GOT3 (cell line): Measurements from ENCODE around the gene SHKBP1.
"Not testable (repeated sequence)": the region's sequence is repeated elsewhere in the genome, so short reads cannot be mapped to it uniquely, and the experiment has no call there.

ENCODE experiments used
- DNase-seq: peaks from one replicate; lab custom pipeline; 2025; ENCODE audit warnings: mixed read lengths; lab: John Stamatoyannopoulos, UW

The SHKBP1 gene

GRCh38 chr19:40556953-40557530 lies 19.6 kb upstream of the SHKBP1 start:
- DNase-seq, result no peak

GRCh38 chr19:40559394-40559793 lies 17.3 kb upstream of the SHKBP1 start:
- no peak for DNase-seq

DNA sequence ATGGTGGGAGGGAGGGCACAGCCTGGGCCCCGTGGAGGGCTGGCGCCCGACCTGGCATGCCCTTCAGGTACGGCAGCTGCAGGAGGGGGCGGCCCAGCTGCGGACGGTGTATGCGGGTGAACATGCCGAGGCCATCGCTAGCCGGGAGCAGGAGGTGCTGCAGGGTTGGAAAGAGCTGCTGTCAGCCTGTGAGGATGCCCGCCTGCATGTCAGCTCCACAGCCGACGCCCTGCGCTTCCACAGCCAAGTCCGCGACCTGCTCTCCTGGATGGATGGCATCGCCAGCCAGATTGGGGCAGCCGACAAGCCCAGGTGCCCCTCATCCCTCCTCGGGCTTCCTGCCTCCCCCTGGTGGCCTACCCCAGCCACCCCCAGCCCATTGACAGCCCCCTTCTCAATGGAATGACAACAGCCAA lies 16.6 kb upstream of the SHKBP1 start:
- DNase-seq, result no peak

- no peak for DNase-seq
Measured at GRCh38 chr19:40561947-40562346, 14.7 kb upstream of the SHKBP1 start.

DNA sequence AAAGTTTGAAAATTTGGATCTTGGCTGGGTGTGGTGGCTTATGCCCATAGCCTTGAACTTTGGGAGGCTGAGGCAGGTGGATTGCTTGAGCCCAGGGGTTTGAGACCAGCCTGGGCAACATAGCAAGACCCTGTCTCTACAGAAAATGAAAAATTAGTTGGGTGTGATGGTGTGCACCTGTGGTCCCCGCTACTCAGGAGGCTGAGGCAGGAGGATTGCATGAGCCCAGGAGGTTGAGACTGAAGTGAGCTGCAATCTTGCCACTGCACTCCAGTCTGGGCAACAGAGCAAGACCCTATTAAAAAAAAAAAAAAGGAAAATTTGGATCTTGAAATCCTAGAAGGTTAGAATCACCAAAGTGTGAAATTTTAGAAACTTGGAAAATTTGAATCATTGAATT lies 12.1 kb upstream of the SHKBP1 start:
- DNase-seq, result not testable (repeated sequence)

DNA sequence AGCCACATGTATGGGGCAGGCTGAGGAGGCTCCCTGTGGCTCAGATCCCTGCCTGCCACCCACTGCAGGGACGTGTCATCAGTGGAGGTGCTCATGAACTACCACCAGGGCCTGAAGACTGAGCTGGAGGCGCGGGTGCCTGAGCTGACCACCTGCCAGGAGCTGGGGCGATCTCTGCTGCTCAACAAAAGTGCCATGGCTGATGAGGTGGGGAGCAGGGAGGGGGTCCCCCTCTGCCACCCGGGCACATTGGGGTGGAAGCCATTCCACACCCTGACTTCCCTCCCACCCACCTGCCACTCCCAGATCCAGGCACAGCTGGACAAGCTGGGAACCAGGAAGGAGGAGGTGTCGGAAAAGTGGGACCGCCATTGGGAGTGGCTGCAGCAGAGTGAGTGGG lies 11.3 kb upstream of the SHKBP1 start:
- no peak for DNase-seq

GRCh38 chr19:40565910-40566495 lies 10.7 kb upstream of the SHKBP1 start:
- DNase-seq, result no peak

DNA sequence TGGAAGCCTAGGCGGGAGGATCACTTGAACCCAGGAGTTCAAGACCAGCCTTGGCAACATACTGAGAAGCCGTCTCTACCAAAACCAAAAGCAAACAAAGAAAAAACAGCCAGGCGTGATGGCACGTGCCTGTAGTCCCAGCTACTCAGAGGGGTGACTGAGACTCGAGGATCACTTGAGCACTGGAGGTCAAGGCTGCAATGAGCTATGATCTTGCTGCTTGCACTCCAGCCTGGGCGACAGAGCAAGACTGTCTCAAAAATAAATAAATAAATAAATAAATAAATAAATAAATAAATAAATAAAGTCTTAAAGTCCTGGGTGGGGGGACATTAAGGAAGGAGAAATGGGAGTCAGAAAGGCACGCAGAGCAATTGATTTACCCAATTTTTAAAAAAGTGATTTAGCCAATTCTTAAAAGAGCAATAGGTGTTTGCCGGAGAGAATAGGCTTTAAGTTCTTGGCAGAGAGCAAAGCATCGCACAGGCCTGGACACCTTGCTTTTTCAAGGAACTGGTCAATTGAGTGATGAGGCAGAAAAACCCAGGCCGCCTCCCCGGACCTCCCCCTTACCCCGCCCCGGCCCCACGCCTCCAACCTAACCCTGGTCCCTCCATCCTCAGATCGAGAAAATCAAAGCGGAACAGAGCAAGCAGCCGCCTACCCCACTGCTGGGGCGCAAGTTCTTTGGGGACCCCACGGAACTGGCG lies 9.5 kb upstream of the SHKBP1 start:
- no peak for DNase-seq

DNA sequence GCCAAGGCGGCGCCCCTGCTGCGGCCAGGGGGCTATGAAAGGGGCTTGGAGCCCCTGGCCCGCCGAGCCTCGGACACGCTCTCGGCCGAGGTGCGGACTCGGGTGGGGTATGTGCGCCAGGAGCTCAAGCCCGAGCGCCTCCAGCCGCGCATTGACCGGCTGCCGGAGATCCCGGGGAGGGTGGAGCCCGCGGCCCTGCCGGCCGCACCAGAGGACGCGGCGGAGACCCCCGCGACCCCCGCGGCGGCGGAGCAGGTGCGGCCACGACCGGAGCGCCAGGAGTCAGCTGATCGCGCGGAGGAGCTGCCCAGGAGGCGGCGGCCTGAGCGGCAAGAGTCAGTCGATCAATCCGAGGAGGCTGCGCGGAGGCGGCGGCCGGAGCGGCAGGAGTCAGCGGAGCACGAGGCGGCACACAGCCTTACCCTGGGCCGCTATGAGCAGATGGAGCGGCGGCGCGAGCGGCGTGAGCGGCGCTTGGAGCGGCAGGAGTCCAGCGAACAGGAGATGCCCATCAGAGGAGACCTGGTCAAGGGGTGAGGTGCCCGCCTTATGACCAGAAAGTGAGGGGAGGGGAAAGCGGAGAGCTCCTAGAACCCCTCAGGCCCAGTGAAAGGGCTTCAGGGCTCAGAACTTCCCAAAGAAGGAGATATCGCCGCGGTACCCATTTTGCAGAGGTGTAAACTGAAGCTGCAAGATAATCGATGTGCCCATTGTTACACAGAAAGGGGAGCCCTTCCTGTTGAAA lies 8.8 kb upstream of the SHKBP1 start:
- DNase-seq, result no peak

DNA sequence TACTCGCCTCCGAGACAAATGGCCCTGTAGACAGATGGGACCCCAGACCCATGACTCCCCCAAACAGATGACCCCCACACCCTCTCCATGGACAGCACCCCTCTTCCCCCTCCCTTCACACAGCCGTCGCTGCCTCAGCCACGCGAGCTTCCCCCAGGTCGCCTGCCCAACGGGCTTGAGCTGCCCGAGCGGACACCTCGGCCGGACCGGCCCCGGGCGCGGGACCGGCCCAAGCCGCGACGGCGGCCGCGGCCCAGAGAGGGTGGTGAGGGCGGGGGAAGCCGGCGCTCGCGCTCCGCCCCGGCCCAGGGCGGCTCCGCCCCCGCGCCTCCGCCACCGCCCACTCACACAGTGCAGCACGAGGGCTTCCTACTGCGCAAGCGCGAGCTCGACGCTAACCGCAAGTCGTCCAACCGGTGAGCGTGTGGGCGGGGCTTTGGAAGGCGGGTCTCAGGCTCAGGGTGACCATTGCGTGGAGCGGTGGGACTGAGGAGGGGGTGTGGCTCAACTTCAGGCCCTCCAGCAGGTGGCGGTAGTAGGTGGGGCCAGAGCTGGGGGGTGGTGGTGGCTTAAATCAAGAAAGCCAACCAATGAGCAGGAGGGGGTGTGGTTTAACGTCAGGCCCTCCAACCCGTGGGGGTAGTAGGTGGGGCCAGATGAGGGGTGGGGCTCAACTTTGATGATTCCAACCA lies 6.2 kb upstream of the SHKBP1 start:
- DNase-seq, result peak; percentile 92

GRCh38 chr19:40571005-40571318 lies 5.7 kb upstream of the SHKBP1 start:
- DNase-seq, result no peak

DNA sequence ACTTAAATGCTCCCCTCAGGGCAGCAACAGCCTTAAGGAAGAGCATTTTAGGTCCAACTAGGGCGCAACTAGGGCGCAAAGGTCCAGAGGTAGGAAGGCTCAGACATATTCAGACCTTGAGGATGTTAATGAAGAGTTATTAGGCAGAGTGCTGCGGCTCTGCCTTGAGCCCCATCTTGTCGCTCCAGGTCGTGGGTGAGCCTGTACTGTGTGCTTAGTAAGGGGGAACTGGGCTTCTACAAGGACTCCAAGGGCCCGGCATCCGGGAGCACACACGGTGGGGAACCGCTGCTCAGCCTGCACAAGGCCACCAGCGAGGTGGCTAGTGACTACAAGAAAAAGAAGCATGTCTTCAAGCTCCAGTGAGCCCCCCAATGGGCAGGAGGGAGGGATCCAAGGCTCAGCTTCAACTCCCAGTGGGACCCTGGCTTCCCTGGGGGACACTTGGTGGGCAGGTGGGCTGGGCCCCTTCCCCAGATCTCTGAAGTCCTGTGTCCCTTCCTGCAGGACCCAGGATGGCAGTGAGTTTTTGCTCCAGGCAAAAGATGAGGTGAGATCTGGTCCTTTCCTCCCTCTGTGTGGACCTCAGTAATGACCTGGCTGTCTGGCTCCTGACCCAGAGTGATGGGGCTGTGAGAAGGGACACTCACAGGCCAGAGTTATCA lies 4.7 kb upstream of the SHKBP1 start:
- DNase-seq, result no peak

DNA sequence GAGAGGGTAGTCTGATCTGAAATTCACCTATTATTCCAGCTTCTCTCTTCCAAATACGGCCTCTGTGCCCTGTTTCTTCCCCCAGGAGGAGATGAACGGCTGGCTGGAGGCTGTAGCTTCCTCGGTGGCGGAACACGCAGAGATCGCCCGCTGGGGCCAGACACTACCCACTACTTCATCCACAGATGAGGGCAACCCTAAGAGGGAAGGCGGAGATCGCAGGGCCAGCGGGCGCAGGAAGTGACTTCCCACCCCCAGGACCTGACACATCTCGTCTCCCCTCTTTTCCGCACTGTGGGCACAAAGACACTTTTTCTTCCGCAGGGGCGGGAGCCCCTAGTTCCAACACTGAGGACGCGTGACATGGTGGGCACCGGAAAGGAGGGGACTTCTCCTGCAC lies 1.3 kb upstream of the SHKBP1 start:
- no peak for DNase-seq

DNA sequence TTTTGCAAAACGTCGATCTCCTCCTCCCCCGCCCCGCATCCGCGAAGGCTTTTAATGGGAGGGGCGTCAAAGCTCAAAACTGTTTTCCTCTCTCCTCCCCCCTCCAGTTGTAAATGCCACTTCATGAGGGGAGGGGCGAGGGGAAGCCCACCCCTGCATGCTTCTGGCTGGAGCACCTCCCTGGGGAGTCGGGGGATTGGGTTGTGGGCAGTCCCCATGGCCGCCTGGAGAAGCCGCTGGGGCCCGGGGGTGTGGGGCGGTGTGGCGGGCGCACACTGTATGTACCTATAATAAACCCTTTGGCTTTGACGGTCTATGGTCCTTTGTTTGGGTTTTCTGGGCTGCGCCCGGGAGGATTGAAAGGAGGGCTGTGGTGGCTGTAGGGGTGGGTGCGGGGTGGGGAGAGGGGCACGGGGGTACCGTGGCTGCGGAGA lies 505 bp upstream of the SHKBP1 start:
- no peak for DNase-seq

- no peak for DNase-seq
Measured at GRCh38 chr19:40578442-40578908, 1.8 kb downstream of the SHKBP1 start.

DNA sequence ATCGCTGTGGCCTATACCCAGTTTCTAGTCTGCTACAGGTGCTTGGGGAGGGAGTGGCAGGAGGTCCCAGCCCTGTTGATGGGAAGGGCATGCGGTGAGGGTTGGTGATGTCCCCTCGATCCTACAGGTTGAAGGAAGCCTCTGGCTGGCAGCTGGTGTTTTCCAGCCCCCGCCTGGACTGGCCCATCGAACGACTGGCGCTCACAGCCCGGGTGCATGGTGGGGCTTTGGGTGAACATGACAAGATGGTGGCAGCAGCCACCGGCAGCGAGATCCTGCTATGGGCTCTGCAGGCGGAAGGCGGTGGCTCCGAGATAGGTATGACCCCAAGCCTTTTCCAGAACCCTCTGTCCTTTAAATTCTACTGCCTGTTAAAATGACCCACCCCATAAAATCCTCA lies 3.9 kb downstream of the SHKBP1 start:
- DNase-seq, result no peak

- no peak for DNase-seq
Measured at GRCh38 chr19:40581531-40581930, 4.9 kb downstream of the SHKBP1 start.

GRCh38 chr19:40582467-40582866 lies 5.8 kb downstream of the SHKBP1 start:
- DNase-seq, result no peak

- no peak for DNase-seq
Measured at GRCh38 chr19:40583283-40583682, 6.6 kb downstream of the SHKBP1 start.

DNA sequence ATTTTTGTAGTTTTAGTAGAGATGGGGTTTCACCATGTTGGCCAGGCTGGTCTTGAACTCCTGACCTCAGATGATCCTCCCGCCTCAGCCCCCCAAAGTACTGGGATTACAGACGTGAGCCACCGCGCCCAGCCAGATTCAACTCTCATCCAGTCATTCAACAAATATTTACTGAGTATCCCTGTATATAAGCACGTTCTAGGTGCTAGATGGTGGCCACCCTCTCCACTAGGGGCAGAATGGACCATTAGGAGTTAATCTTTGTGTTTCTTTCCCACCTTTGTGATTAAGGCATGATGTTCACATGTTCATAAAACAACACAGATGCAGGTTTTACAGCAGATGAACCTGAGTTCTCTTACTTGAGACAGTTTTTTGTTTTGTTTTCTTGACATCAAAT lies 7.3 kb downstream of the SHKBP1 start:
- DNase-seq, result no peak

- no peak for DNase-seq
Measured at GRCh38 chr19:40585241-40585981, 8.7 kb downstream of the SHKBP1 start.
